Fibroblast of lung (primary cell): ENCODE results near the gene SLC6A9.

Source experiments
- CTCF ChIP-seq, 2 donors: IDR thresholded peaks in 1 of 2; conservative IDR thresholded peaks in 1 of 2; 1 replicate in 1 of 2; 2 replicates in 1 of 2; pipeline ENCODE4 v1.5.1; 2011 to 2012; ENCODE audit warnings: low read length in 2 of 2, control low read depth in 1 of 2, inconsistent platforms in 1 of 2, low read depth in 1 of 2, mild to moderate bottlenecking in 1 of 2
- EZH2 ChIP-seq: IDR thresholded peaks from 2 replicates; pipeline ENCODE4 v1.5.1; 2012; ENCODE audit warnings: low read length, control low read depth, mild to moderate bottlenecking; ENCODE audit errors: missing control alignments

GRCh38 chr1:43973981-43974442, 57.2 kb downstream of the SLC6A9 start:
- TF ChIP-seq CTCF (conservative IDR thresholded peaks at IDR 0.05 in 1 of 2, IDR thresholded peaks at IDR 0.05 in 1 of 2; ENCODE audit: low read depth in 1 of 2, low read length in 2 of 2) (no peak), EZH2 (no peak)
